T-helper 2 cell treated with Interferon-gamma antibody and Interleukin-4, amounts not matched to agents 100 ng/mL and 5 ng/mL, for 36 hours (primary cell): ENCODE results near the gene KRT74. TPM values are rescaled to one million over a fixed set of nuclear protein-coding genes. Genes with fewer than 3 reads are reported as not detected.
"Not testable (repeated sequence)": the region's sequence is repeated elsewhere in the genome, so short reads cannot be mapped to it uniquely, and the experiment has no call there.

Experiments
- intact Hi-C: fragments of 100-400 bp; cut with micrococcal nuclease; formaldehyde crosslinking; loops from one replicate; pipeline ENCODE4 v1.15.1; 2023
- total RNA-seq: library from RNA; stranded (reverse); gene quantifications from 2 replicates; pipeline ENCODE4 v1.2.3, GENCODE V29; 2022

Gene KRT74
- total RNA-seq, 1 donor from 2014 or later = not detected

- intact Hi-C loops = no loop called here
Observed at GRCh38 chr12:52603314-52603713, 29.7 kb upstream of the KRT74 start.

- intact Hi-C loops = no loop called here
Observed at GRCh38 chr12:52602552-52602951, 28.9 kb upstream of the KRT74 start.

GRCh38 chr12:52601671-52602070, 28.0 kb upstream of the KRT74 start:
- intact Hi-C loops = no loop called here

GRCh38 chr12:52600941-52601481, 27.4 kb upstream of the KRT74 start, which contains the start of gene KRT72:
Gene KRT72 (minus strand): TSS chr12:52601463. CDS start chr12:52601452, 11 bp downstream.
- intact Hi-C loops = no loop called here

- intact Hi-C loops = no loop called here
Observed at GRCh38 chr12:52600475-52600874, 26.8 kb upstream of the KRT74 start.

- intact Hi-C loops = no loop called here
Observed at GRCh38 chr12:52600071-52600470, 26.4 kb upstream of the KRT74 start.

- intact Hi-C loops = no loop called here
Observed at GRCh38 chr12:52598966-52599365, 25.3 kb upstream of the KRT74 start.

- intact Hi-C loops = not testable (repeated sequence)
Observed at GRCh38 chr12:52594237-52594636, 20.6 kb upstream of the KRT74 start.

- intact Hi-C loops = no loop called here
Observed at GRCh38 chr12:52591521-52591920, 17.9 kb upstream of the KRT74 start.

GRCh38 chr12:52590021-52590420, 16.4 kb upstream of the KRT74 start:
- intact Hi-C loops = no loop called here

GRCh38 chr12:52587563-52587962, 13.9 kb upstream of the KRT74 start:
- intact Hi-C loops = loop anchor here (10.0 kb wide), 1 partner anchor 433 kb away; no protein-coding TSS in a partner anchor

GRCh38 chr12:52585946-52586345, 12.3 kb upstream of the KRT74 start:
- intact Hi-C loops = loop anchor here (1.0 to 10.0 kb wide), 2 partner anchors 59 to 431 kb away; no protein-coding TSS in a partner anchor

- intact Hi-C loops = loop anchor here (10.0 kb wide), 1 partner anchor 430 kb away; no protein-coding TSS in a partner anchor
Observed at GRCh38 chr12:52585066-52585465, 11.4 kb upstream of the KRT74 start.

GRCh38 chr12:52584156-52584682, 10.6 kb upstream of the KRT74 start:
- intact Hi-C loops = loop anchor here (5.0 to 10.0 kb wide), 2 partner anchors 98 to 429 kb away; partner anchors contain the start of gene KRT1

- intact Hi-C loops = loop anchor here (1.0 to 10.0 kb wide), 4 partner anchors 99 to 428 kb away; partner anchors contain the start of gene KRT1
Observed at GRCh38 chr12:52582971-52583456, 9.4 kb upstream of the KRT74 start.

GRCh38 chr12:52582486-52582885, 8.8 kb upstream of the KRT74 start:
- intact Hi-C loops = loop anchor here (5.0 to 10.0 kb wide), 2 partner anchors 100 to 428 kb away; partner anchors contain the start of gene KRT1

- intact Hi-C loops = loop anchor here (5.0 to 10.0 kb wide), 2 partner anchors 101 to 427 kb away; partner anchors contain the start of gene KRT1
Observed at GRCh38 chr12:52581481-52581880, 7.8 kb upstream of the KRT74 start.

GRCh38 chr12:52581066-52581465, 7.4 kb upstream of the KRT74 start:
- intact Hi-C loops = loop anchor here (5.0 to 10.0 kb wide), 2 partner anchors 101 to 426 kb away; partner anchors contain the start of gene KRT1

GRCh38 chr12:52580496-52580895, 6.9 kb upstream of the KRT74 start:
- intact Hi-C loops = loop anchor here (5.0 to 10.0 kb wide), 2 partner anchors 102 to 426 kb away; partner anchors contain the start of gene KRT1

GRCh38 chr12:52579468-52580465, 6.1 kb upstream of the KRT74 start:
- intact Hi-C loops = loop anchor here (5.0 to 10.0 kb wide), 2 partner anchors 103 to 425 kb away; partner anchors contain the start of gene KRT1

GRCh38 chr12:52578469-52578868, 4.8 kb upstream of the KRT74 start:
- intact Hi-C loops = no loop called here
